GM12878 (cell line): Measurements from ENCODE around the gene ENDOV. TPM values are rescaled to one million over a fixed set of nuclear protein-coding genes. Genes with fewer than 3 reads are reported as not detected.

Source experiments
- ATAC-seq: fragments of 200-7000 bp; cut with Tn5 transposase; 3 replicates; pipeline ENCODE4 v1.9.1; 2020; ENCODE audit warnings: mild to moderate bottlenecking, moderate library complexity
- BruUV-seq: library from RNA; stranded (reverse); fragments of 400-500 nt; replicated peaks from 2 replicates; lab custom pipeline; 2021; lab: Mats Ljungman, UMichigan
- CTCF ChIA-PET: fragments of 300-600 bp; sonication (Branson Sonifier 250); formaldehyde crosslinking; extraction: SDS; loops from one replicate; lab custom pipeline; 2021; ENCODE audit warnings: inconsistent platforms; lab: Yijun Ruan, JAX
- POLR2A ChIA-PET: fragments of 350-600 bp; formaldehyde crosslinking; extraction: SDS; loops from one replicate; lab custom pipeline; 2021; ENCODE audit warnings: inconsistent platforms; lab: Charles Lee
- RAD21 ChIA-PET: fragments of 300-600 bp; sonication (Branson Sonifier 250); formaldehyde crosslinking; loops from one replicate; lab custom pipeline; 2023; ENCODE audit warnings: antibody characterized with exemption; ENCODE audit not compliant: unreplicated experiment; lab: Charles Lee
- SMC1A ChIA-PET: fragments of 300-600 bp; sonication (Branson Sonifier 250); formaldehyde crosslinking; loops from one replicate; lab custom pipeline; 2023; ENCODE audit not compliant: unreplicated experiment, uncharacterized antibody; lab: Charles Lee
- DNase-seq: peaks from one replicate; pipeline ENCODE4 v3.0.0-alpha.2; 2011; ENCODE audit warnings: low read depth, low spot score
- FAIRE-seq: peaks from 3 replicates; lab custom pipeline; 2011; peaks lifted over from hg19 to GRCh38; lab: Jason Lieb, UNC
- H2AFZ ChIP-seq: 2 replicates; pipeline ENCODE4 v1.6.0; 2011; ENCODE audit warnings: low read depth, low read length, control low read depth; ENCODE audit not compliant: control insufficient read depth
- H3K27ac ChIP-seq: 2 replicates; pipeline ENCODE4 v1.5.1; 2011; ENCODE audit warnings: control low read depth; ENCODE audit not compliant: control insufficient read depth, insufficient read depth
- H3K27me3 ChIP-seq, 2 experiments: replicated peaks in 1 of 2; 2 replicates each; pipeline versions ENCODE4 v1.6.0 to v1.6.1; 2011; ENCODE audit warnings: low read length in 1 of 2; ENCODE audit not compliant: control insufficient read depth in 2 of 2, insufficient read depth in 2 of 2
- H3K36me3 ChIP-seq, 2 experiments: 2 replicates each; pipeline ENCODE4 v1.5.1; 2011; ENCODE audit warnings: low read length in 1 of 2; ENCODE audit not compliant: control insufficient read depth in 2 of 2, insufficient read depth in 2 of 2
- H3K4me1 ChIP-seq: 2 replicates; pipeline ENCODE4 v1.6.1; 2011; ENCODE audit warnings: mild to moderate bottlenecking, low read length, moderate library complexity, mixed read lengths; ENCODE audit not compliant: control insufficient read depth, insufficient read depth
- H3K4me2 ChIP-seq: 2 replicates; pipeline ENCODE4 v1.6.0; 2011; ENCODE audit warnings: control low read depth; ENCODE audit not compliant: control insufficient read depth, insufficient read depth
- H3K4me3 ChIP-seq: fragments of 200-600 bp; sonication (generic); 2 replicates; pipeline ENCODE4 v1.5.1; 2016
- H3K79me2 ChIP-seq: 2 replicates; pipeline ENCODE4 v1.6.0; 2011; ENCODE audit warnings: low read length; ENCODE audit not compliant: control insufficient read depth, insufficient read depth
- H3K9ac ChIP-seq: 2 replicates; pipeline ENCODE4 v1.8.0; 2011; ENCODE audit warnings: low read length, control low read depth, mixed read lengths; ENCODE audit not compliant: control insufficient read depth, insufficient read depth
- H3K9me3 ChIP-seq: replicated peaks from 3 replicates; pipeline ENCODE4 v1.5.1; 2011; ENCODE audit warnings: mild to moderate bottlenecking, low read length; ENCODE audit not compliant: control insufficient read depth, insufficient read depth
- H4K20me1 ChIP-seq: 2 replicates; pipeline ENCODE4 v1.6.0; 2011; ENCODE audit not compliant: control insufficient read depth, insufficient read depth
- CHD1 ChIP-seq: IDR thresholded peaks from 2 replicates; pipeline ENCODE4 v1.6.1; 2012; ENCODE audit warnings: low read depth, low read length, improper control_type of control experiment
- MTA2 ChIP-seq: fragments of 450-650 bp; IDR thresholded peaks from 2 replicates; pipeline ENCODE4 v1.6.1; 2016; ENCODE audit warnings: low read depth, mild to moderate bottlenecking, moderate library complexity
- NFYA ChIP-seq: IDR thresholded peaks from 2 replicates; pipeline ENCODE4 v1.6.1; 2011; ENCODE audit warnings: low read depth, mild to moderate bottlenecking, low read length, improper control_type of control experiment, borderline replicate concordance
- POLR2A ChIP-seq: IDR thresholded peaks from 2 replicates; pipeline ENCODE4 v1.6.1; 2011; ENCODE audit warnings: low read depth, mild to moderate bottlenecking, low read length
- RAD51 ChIP-seq: fragments of 450-650 bp; IDR thresholded peaks from 2 replicates; pipeline ENCODE4 v1.6.1; 2016; ENCODE audit warnings: moderate library complexity, mild to moderate bottlenecking, inconsistent platforms
- RUNX3 ChIP-seq: IDR thresholded peaks from 2 replicates; pipeline ENCODE4 v1.6.1; 2012; ENCODE audit warnings: low read length, inconsistent platforms
- SMAD1 ChIP-seq: fragments of 450-650 bp; IDR thresholded peaks from 2 replicates; pipeline ENCODE4 v1.6.1; 2018; ENCODE audit warnings: mild to moderate bottlenecking, low read depth; ENCODE audit not compliant: partially characterized antibody
- SREBF2 ChIP-seq: IDR thresholded peaks from 2 replicates; pipeline ENCODE4 v1.6.1; 2012; ENCODE audit warnings: mild to moderate bottlenecking, low read length
- SUPT20H ChIP-seq: IDR thresholded peaks from 2 replicates; pipeline ENCODE4 v1.6.1; 2011; ENCODE audit warnings: low read depth, mild to moderate bottlenecking, low read length, moderate library complexity, borderline replicate concordance; ENCODE audit not compliant: control insufficient read depth
- TCF7 ChIP-seq: IDR thresholded peaks from 2 replicates; pipeline ENCODE4 v1.6.1; 2014; ENCODE audit warnings: antibody characterized with exemption, borderline replicate concordance
- ZBTB11 ChIP-seq: fragments of 450-650 bp; formaldehyde crosslinking; IDR thresholded peaks from 2 replicates; pipeline ENCODE4 v1.5.0; 2022; ENCODE audit warnings: mild to moderate bottlenecking, missing genetic modification characterization
- ZNF24 ChIP-seq: fragments of 450-650 bp; IDR thresholded peaks from 2 replicates; pipeline ENCODE4 v1.6.1; 2017; ENCODE audit warnings: antibody characterized with exemption, mild to moderate bottlenecking
- ZNF384 ChIP-seq: IDR thresholded peaks from 2 replicates; pipeline ENCODE4 v1.6.1; 2012; ENCODE audit warnings: low read depth, mild to moderate bottlenecking, low read length, improper control_type of control experiment, borderline replicate concordance
- WGBS: methylation state at CpG from one replicate; pipeline ENCODE4 v1.1.6; 2016; ENCODE audit warnings: low lambda C conversion rate; ENCODE audit not compliant: insufficient replicate concordance, insufficient coverage; ENCODE audit errors: missing lambda C conversion rate; 5-methylcytosine and 5-hydroxymethylcytosine counted together
- in situ Hi-C: fragments of 300-500 bp; cut with MboI; formaldehyde crosslinking; loops from 9 replicates; pipeline ENCODE4 v1.14.3; 2018; ENCODE audit warnings: mixed read lengths
- intact Hi-C: fragments of 100-400 bp; cut with micrococcal nuclease; formaldehyde crosslinking; loops from one replicate; pipeline ENCODE4 v1.14.2; 2022; ENCODE audit not compliant: unreplicated experiment
- polyA plus RNA-seq, 11 experiments: library from polyadenylated mRNA; depleted of rRNA in 4 of 11; unstranded in 6 of 11; stranded (reverse) in 5 of 11; fragments of >200 nt; fragmentation: Nextera tagmentation in 4 of 11; fragmentation: Illumina TruSeq in 1 of 11; extraction: Ambion mirVana in 4 of 11; extraction: Trizol in 1 of 11; gene quantifications; 1 replicate in 1 of 11; 2 replicates in 10 of 11; pipeline versions ENCODE4 v1.2.1 to v1.2.3, GENCODE V29; 2011 to 2016; ENCODE audit warnings: inconsistent platforms in 2 of 11, missing spikeins in 2 of 11, low read depth in 1 of 11
- total RNA-seq, 4 experiments: library from RNA; depleted of rRNA in 3 of 4; stranded (reverse); fragments of >200 nt in 3 of 4; fragmentation: Illumina TruSeq in 1 of 4; extraction: Trizol in 1 of 4; gene quantifications; 2 replicates each; pipeline versions ENCODE4 v1.2.1 to v1.2.3, GENCODE V29; 2013 to 2021
- TF ChIP-seq, protein P1 (sequence below): IDR thresholded peaks from 2 replicates; pipeline ENCODE4 v1.6.1; 2011; ENCODE audit warnings: low read depth, mild to moderate bottlenecking, low read length, moderate library complexity, borderline replicate concordance; ENCODE audit errors: extremely low read depth

Gene ENDOV
- total and polyA plus RNA-seq, 10 of the 15 experiments (the other 5 are each of a cell fraction or from before 2014, with no cell fraction given) = 0.63 to 11.9 (median 8.1) TPM

DNA sequence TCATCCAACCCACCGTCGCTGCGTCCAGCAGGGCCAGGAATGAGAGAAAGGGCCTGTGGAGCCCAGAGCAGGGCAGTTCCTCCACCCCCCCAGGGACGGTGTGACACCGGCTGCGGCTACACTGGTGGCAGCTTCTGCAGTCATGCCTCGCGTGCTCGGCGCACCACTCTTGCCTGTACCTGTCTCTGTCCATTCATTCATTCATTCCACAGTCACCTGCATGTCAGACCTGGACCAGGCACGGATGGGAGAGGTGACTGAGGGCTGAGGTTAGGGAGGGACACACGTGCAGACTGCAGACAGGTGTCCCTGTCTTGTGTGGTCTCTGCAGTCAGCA, 27.3 kb downstream of the ENDOV start:
- in situ Hi-C loops (no loop called here), intact Hi-C loops (no loop called here)
- Histone ChIP-seq H2AFZ (no peak overlapping the region), H3K4me3 (no peak overlapping the region), H3K9ac (no peak overlapping the region), H3K27me3 (no peaks in the 10 kb centered on the region; a peak in 1 of 4 replicates), H4K20me1 (no peaks in the 10 kb centered on the region), H3K4me1 (no peaks in the 10 kb centered on the region), H3K9me3 (no peaks in the 10 kb centered on the region), H3K79me2 (no peaks in the 10 kb centered on the region), H3K4me2 (no peak overlapping the region), H3K27ac (no peak overlapping the region), H3K36me3 (no peaks in the 10 kb centered on the region)
- ATAC-seq = no peak
- ChIA-PET CTCF (no interaction called here), POLR2A (no interaction called here), RAD21 (no interaction called here), SMC1A (no interaction called here)
- no peak for FAIRE-seq
- DNase-seq = no peak
- 44% methylated on average over 12 of the region's 12 CpGs for WGBS
- no peak for TF ChIP-seq ZNF384
- no peak for TF ChIP-seq RUNX3
- TF ChIP-seq TCF7 = no peak
- no peak for TF ChIP-seq ZNF24
- TF ChIP-seq RAD51 = no peak
- TF ChIP-seq NFYA = no peak
- no peak for TF ChIP-seq SREBF2
- TF ChIP-seq POLR2A = no peak
- BruUV-seq = no TSS peak

GRCh38 chr17:80442764-80443163, 27.8 kb downstream of the ENDOV start:
- Histone ChIP-seq H3K27ac (no peak overlapping the region), H2AFZ (no peak overlapping the region), H3K4me1 (no peaks in the 10 kb centered on the region), H3K79me2 (no peaks in the 10 kb centered on the region), H3K9ac (no peak overlapping the region), H3K36me3 (no peaks in the 10 kb centered on the region), H4K20me1 (no peaks in the 10 kb centered on the region), H3K4me3 (no peak overlapping the region), H3K9me3 (no peaks in the 10 kb centered on the region), H3K4me2 (no peak overlapping the region), H3K27me3 (no peaks in the 10 kb centered on the region; a peak in 1 of 4 replicates)
- in situ Hi-C loops = no loop called here
- intact Hi-C loops = no loop called here
- no peak for ATAC-seq
- POLR2A ChIA-PET = no interaction called here
- RAD21 ChIA-PET = no interaction called here
- SMC1A ChIA-PET = interaction anchor here (0.6 kb wide), 1 partner anchor 29 kb away, joined by 3 read pairs; no protein-coding TSS in a partner anchor
- CTCF ChIA-PET = no interaction called here
- 33% methylated on average over 3 of the region's 4 CpGs for WGBS
- no peak for DNase-seq
- TF ChIP-seq, protein P1, sequence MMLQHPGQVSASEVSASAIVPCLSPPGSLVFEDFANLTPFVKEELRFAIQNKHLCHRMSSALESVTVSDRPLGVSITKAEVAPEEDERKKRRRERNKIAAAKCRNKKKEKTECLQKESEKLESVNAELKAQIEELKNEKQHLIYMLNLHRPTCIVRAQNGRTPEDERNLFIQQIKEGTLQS = no peak
- TF ChIP-seq ZBTB11 (CRISPR knock-in tag) (no peak), SMAD1 (no peak), MTA2 (no peak), CHD1 (no peak), SUPT20H (no peak)
- no TSS peak for BruUV-seq
- no peak for FAIRE-seq
